AG09309 (cell line): Measurements from ENCODE around the gene ZNF487.
"Not testable (repeated sequence)": the region's sequence is repeated elsewhere in the genome, so short reads cannot be mapped to it uniquely, and the experiment has no call there.

ENCODE experiments used
- DNase-seq: peaks from one replicate; pipeline ENCODE4 v3.0.0-alpha.2; 2010; ENCODE audit warnings: low read depth
- H3K4me3 ChIP-seq: 2 replicates; pipeline ENCODE4 v1.5.1; 2011; ENCODE audit warnings: mild to moderate bottlenecking, low read depth, low read length, moderate library complexity; ENCODE audit not compliant: control insufficient read depth
- CTCF ChIP-seq: IDR thresholded peaks from 2 replicates; pipeline ENCODE4 v1.5.1; 2011; ENCODE audit warnings: mild to moderate bottlenecking, low read depth, low read length, inconsistent platforms; ENCODE audit not compliant: insufficient read depth, control insufficient read depth; ENCODE audit errors: missing control alignments

Gene ZNF487

GRCh38 chr10:43430926-43431663 lies 5.8 kb upstream of the ZNF487 start:
- no peak for DNase-seq
- H3K4me3 ChIP-seq = no peak overlapping the region
- TF ChIP-seq CTCF = no peak

- TF ChIP-seq CTCF = no peak
- DNase-seq = no peak
- peak overlapping the region; percentile 60 for H3K4me3 ChIP-seq
Measured at GRCh38 chr10:43437141-43437870, 395 bp downstream of the ZNF487 start.

- TF ChIP-seq CTCF = no peak
- no peak overlapping the region for H3K4me3 ChIP-seq
- no peak for DNase-seq
Measured at GRCh38 chr10:43440463-43441134, 3.7 kb downstream of the ZNF487 start.

- no peak overlapping the region for H3K4me3 ChIP-seq
- no peak for DNase-seq
- TF ChIP-seq CTCF = no peak
Measured at GRCh38 chr10:43444323-43444722, 7.4 kb downstream of the ZNF487 start.

GRCh38 chr10:43444897-43445466 lies 8.1 kb downstream of the ZNF487 start:
- DNase-seq = no peak
- TF ChIP-seq CTCF = no peak
- no peak overlapping the region for H3K4me3 ChIP-seq

- not testable (repeated sequence) for DNase-seq, H3K4me3 ChIP-seq
Measured at GRCh38 chr10:43446219-43447017, 9.5 kb downstream of the ZNF487 start.
